GM19397 (cell line): ENCODE data around the gene PRKCSH.
"Not testable (repeated sequence)": the region's sequence is repeated elsewhere in the genome, so short reads cannot be mapped to it uniquely, and the experiment has no call there.

Experiments
- ATAC-seq: cut with Tn5 transposase; IDR thresholded peaks from one replicate; pipeline ENCODE4 v1.9.1; 2021; ENCODE audit warnings: mild to moderate bottlenecking, moderate library complexity; ENCODE audit not compliant: unreplicated experiment

PRKCSH gene

DNA sequence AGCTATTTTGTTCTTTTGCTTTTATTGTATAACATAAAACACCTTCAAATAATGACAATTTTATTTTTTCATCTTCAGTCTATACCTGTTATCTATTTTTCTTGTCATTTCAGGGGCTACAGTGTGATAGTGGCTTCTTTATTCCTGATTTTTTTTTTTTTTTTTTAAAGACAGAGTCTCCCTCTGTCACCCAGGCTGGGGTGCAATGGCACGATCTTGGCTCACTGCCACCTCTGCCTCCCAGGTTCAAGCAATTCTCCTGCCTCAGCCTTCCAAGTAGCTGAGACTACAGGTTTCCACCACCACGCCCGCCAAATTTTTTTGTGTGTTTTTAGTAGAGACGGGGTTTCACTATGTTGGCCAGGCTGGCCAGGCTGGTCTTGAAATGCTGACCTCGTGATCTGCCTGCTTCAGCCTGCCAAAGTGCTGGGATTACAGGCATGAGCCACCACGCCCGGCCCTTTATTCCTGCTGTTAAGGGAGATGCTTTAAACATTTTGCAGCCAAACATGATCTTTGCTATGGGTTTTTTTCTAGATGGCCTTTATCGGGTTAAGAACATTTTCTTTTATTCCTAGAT is 32.9 kb downstream of the PRKCSH start:
- ATAC-seq: not testable (repeated sequence)

DNA sequence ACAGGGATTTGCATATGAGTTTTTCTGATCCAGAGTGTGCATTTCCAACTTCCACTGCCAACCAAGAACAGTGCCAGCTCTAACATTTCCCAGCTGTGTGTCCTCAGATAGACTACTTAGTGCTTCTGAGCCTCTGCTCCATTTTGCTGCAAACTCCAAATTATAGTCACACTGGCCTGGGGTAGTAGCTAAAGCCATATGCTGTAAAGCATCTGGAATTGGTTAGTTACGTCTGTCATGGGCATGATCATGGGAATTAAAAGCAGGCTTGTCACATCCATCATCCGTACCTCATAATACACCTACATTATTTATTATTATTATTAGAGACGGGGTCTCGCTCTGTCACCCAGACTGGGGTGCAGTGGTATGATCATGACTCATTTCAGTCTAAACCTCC is 38.3 kb downstream of the PRKCSH start:
- ATAC-seq: no peak

DNA sequence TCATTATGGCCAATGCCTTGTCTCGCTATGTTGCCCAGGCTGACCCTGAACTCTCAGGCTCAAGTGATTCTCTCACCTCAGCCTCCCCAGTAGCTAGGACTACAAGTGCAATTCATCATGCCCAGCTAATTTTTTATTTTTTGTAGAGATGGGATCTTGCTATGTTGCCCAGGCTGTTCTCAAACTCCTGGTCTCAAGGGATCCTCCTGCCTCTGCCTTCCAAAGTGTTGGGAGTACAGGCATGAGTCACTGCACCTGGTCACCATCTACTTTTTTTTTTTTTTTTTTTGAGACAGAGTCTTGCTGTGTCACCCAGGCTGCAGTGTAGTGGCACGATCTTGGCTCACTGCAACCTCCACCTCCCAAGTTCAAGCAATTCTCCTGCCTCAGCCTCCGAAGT is 39.9 kb downstream of the PRKCSH start:
- not testable (repeated sequence) for ATAC-seq

GRCh38 chr19:11475861-11476260 is 40.4 kb downstream of the PRKCSH start:
- ATAC-seq: no peak

DNA sequence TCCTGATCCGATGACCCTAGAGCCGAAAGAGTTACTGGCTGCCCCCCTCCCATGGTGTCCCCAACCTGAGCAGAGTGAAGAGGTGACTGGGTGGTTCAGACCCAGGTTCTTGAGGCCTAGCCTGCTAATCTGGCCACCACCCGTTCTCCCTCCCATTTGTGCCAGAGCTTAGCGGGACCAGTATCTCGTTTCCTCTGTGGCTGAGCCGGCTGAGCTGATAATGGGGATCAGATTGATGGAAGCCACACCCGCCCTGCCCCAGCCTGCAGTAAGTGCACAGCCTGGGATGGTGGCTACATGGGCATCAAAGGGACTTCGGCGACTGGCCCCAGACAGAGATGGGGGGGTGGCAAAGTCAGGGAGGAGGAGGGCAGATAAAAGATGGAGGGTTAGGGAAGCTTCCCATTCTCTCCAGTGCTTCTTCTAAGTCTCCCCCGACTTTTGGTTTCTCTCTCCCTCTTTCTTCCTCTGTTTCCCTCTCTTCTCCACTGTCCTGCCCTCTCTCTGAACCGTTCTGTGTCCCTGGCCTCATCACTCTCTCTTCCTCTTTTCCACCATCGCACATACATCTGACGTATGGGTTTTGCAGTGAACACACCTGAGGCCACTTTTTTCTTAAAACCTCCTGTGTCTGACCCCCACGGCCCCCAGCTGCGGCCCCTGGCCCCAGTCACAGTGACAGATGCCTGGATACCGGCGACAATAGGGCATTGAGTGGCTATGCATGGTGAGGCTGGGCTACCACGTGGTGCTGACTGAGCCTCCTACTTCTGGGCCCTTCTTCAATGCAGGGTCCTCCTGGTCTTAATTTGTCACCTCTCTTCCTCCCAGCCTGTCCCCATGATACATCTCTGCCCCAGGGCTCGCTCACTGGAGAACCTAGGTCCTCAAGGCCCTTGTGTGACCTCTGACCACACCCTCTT is 43.0 kb downstream of the PRKCSH start:
- no peak for ATAC-seq

DNA sequence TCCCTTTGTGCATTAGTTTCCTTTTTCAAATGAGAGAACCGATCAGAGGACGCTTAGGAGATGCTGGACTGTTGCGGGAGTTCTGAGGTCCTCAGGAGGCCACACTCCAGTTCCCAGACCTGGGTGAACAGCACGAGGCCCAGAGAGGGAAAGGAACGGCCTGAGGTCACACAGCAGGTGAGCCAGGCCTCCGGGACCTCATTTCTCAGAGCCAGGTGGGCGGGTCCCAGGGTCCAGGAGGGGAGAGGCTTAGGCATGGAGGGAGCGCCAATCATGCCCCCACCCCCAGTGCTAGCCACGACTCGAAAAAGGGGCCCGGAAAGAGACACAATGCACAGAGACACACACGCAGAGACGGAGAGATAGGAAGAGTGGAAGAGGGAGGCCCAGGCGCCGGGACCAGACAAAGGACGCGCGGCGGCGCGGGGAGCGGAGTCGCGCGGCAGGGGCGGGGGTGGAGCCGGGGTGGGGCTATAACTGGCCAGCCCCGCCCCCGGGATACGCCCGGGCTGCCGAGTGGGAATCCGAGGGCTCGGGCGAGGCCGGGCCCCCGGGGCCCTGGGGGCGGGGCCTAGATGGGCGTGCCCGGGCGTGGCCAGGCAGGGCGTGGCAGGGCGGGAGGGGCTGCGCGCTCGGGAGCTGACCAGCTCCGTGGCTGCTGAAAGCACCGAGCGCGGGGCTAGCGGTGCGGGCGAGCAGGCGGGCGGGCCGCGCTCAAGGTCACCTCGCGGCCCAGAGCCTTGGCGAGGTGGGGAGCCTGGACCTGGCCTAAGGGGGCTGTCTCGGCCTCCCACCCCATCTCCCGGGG is 43.9 kb downstream of the PRKCSH start:
- no peak for ATAC-seq

GRCh38 chr19:11479898-11480714 is 44.7 kb downstream of the PRKCSH start:
- no peak for ATAC-seq

DNA sequence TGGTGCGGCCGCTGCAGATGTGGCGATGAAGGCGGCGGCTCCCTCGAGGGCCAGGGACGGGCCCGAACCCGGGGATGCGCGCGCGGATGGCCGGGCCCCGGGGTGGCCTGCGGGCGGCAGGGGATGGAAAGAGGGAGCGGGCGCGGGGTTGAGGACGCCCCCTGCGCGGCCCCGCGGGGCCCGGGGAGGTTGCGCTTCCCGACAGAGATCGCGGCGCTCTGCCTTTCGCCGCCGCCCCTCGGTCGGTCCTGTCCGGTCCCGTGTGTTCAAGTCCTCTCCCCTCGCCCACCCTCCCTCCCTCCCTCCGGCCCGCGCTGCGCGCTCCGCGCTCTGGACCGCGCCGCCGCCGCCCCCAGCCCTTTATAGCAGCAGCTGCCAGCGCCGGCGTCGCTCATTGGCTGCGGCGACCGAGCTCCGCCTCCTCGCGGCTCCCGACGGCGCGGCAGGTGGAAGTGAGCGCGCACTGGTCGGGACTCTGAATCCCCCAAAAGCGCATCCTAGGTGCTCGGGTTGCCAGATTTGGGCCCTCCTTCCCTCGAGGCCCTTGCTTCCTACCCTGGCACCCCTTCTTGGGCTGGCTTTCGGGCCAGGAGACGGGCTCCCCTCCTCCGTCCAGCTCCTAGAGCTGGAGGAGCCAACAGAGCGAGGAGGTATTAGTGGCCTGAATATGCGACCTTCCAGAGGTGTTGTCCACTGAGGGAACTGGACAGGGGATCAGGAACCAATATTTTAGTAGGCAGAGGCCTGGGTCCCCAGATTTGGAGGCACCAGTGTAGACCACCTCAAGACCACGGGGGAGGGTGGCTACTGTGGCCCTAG is 45.5 kb downstream of the PRKCSH start, which contains the start of gene ELAVL3:
Gene ELAVL3, minus strand, starts transcription at position 332 of the 819 bp plus-strand sequence. CDS start 438 bp downstream, outside the sequence.
- no peak for ATAC-seq

GRCh38 chr19:11481534-11482383 is 46.3 kb downstream of the PRKCSH start:
- ATAC-seq: peak; percentile 55

- ATAC-seq: peak; percentile 63
Measured at GRCh38 chr19:11482384-11483050, 47.1 kb downstream of the PRKCSH start.

DNA sequence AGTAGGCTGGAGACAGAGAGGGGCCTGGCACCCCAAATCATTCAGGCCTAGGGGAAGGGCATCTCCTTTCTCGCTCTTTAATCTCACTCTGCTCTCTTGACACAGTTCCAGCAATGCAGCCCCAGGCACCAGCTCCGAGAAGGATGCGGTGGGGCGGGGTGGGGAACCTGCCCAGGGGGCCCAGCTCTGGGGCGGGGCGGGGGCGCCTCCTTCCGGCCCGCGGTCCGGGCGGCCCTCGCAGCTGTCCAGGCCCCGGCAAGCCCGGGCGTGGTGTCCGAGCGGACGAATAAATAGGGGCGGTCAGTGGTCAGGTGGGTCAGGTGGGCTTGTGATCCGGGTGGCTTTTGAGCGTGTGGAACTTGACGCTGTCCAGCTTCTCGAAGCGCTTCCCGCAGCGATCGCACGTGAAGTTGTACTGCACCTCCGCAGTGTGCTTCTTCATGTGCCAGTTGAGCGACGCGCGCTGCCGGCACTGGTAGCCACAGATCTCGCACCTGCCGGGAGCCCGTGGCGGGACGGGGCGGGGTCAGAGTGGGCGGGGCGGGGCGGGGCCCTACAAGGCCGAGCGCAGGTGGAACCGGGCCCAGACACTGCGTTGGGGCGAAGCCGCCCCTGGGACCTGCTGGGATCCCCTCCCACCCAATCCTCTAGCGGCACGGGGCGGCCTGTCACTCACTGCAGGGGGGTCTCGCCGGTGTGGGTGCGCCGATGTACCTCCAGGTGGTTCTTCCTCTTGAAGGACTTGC is 48.1 kb downstream of the PRKCSH start:
- ATAC-seq: no peak

DNA sequence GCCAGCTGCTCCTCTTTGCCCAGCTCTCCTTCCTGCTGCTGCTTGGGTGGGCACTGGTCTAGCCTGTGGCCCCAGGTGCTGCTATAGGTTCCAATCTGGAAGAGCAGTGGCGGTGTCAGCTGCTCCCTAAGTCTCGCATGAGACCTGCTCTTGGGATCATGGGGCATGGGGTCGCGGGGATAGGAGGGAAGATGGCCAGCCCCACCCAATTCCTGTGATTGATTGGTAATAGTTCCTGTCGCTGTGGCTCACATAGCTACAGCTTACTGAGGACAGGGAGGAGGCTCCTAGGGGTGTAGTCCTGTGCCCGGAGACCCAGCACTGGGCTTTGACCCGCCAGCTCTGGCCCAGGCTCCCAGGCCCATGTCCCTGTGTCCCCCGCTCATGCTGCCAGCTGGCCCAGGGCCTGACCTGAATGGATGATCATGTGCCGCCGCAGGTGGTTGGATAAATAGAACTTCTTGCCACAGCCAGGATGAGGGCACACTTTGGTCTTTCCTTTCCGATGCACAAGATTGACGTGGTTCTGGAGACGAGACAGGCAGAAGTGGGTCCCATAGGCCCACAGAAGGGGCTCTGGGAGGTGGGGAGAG is 49.9 kb downstream of the PRKCSH start:
- no peak for ATAC-seq

GRCh38 chr19:11486661-11487503 is 51.4 kb downstream of the PRKCSH start:
- ATAC-seq: no peak

GRCh38 chr19:11489378-11489777 is 53.9 kb downstream of the PRKCSH start:
- ATAC-seq: no peak

DNA sequence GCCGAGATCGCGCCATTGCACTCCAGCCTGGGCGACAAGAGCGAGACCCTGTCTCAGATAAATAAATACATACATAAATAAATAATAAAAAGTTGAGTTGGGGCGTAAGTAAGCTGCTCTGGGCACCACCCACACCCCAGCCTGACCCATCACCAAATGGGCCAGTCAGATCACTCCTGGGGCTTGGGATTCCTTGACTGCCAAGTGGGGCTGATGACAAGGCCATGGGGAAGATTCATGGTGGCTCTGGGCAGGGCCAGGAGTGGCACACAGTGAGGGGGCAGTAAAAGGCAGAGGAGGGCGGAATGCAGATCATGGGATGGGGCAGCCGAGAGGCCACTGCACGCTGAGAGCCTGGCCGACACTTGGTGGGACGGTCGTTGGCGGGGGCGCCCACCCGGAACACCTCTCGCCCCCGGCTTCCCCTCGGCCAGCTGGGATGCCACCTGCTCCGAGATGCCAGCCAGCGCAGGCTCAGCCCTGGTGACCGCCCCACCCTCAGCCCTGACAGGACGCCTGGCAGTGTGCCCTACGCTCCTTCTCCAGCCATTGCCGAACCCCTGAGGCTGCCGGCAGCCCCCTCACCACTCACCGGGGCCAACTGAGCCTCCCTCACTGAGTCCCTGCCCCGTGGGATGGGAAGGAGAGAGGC is 59.3 kb downstream of the PRKCSH start:
- ATAC-seq: no peak

GRCh38 chr19:11495481-11495880 is 60.0 kb downstream of the PRKCSH start:
- ATAC-seq: no peak
